Measurements from ENCODE around the gene BRD4. TPM values are rescaled to one million over a fixed set of nuclear protein-coding genes. Genes with fewer than 3 reads are reported as not detected.

The BRD4 gene
- polyA plus RNA-seq, 3 donors, result 52.9 to 61.5 (median 56.8) TPM

DNA sequence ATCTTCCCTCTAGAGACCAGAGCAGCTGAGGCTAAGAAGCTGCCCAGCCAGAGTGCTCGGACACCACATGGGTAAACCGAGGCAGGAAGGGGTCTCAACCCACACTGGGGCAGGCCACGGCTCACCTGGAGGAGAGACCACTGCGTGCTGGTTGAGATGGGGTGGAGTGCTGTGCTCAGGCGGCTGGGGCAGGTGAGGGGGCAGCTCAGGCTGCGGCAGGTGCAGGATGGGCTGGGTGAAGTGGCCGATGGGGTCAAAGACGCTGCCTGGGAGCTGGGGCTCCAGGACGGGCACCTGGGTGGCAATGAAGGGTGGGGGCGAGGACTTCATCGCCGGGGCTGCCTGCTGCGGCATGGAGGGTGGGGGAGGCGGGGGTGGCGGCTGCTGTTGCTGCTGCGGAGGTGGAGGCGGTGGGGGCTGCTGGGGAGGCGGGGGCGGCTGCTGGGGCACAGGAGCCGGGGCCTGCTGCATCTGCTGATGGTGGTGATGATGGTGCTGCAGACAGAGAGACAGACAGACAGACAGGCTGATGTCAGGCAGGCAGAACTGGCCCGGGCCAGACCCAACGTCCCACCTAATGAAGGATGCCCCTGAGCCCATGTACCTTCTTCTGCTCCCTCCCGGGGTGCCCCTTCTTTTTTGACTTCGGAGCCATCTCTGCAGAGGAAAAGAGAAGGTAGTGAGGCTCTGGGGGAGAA, 88.1 kb downstream of the BRD4 start:
- no peak for DNase-seq (ENCODE audit: extremely low read depth in 1 of 11, low read depth in 9 of 11, low spot score in 4 of 11)

DNA sequence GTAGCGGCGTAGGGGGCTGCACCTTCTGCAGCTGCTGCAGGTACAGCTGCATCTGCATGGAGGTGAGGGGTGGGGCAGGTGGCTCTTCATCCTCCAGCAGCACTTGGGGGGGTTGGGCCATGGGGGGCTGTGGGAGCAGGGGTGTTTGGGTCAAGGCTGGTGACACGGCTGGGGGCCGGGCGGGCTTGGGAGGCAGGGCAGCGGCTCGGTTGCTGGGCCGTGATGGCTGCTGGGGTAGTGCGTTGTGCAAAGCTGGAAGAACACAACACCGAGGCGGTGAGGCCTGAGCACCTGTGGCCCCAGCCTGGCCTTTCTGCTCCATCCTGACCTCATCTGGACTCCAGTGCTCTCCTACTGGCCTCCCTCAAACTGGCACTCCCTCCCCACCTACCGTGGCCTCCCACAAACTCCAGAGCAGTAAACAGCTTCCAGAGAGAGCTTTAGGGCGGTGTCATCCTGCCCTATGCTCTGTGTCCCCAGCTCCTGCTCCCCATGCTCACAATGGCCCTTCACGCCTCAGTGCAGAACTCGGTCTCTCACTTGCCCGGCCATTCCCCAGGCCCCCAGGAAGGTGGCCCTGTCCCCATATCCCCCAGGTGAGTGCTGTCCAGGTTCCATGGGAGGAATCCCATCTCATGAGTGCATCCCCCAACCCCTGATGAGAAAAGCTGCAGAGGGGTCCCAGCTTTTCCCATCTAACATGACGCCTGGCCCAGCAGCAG, 88.9 kb downstream of the BRD4 start:
- no peak for DNase-seq (ENCODE audit: extremely low read depth in 1 of 11, low read depth in 9 of 11, low spot score in 4 of 11)

GRCh38 chr19:15241259-15241910, 91.0 kb downstream of the BRD4 start:
- DNase-seq (ENCODE audit: extremely low read depth in 1 of 11, low read depth in 9 of 11, low spot score in 4 of 11), result no peak

GRCh38 chr19:15240515-15240914, 91.8 kb downstream of the BRD4 start:
- DNase-seq (ENCODE audit: extremely low read depth in 1 of 11, low read depth in 9 of 11, low spot score in 4 of 11), result no peak

GRCh38 chr19:15239337-15239949, 92.9 kb downstream of the BRD4 start:
- no peak for DNase-seq (ENCODE audit: extremely low read depth in 1 of 11, low read depth in 9 of 11, low spot score in 4 of 11)

- DNase-seq (ENCODE audit: extremely low read depth in 1 of 11, low read depth in 9 of 11, low spot score in 4 of 11), result no peak
Observed at GRCh38 chr19:15238639-15239155, 93.6 kb downstream of the BRD4 start.

DNA sequence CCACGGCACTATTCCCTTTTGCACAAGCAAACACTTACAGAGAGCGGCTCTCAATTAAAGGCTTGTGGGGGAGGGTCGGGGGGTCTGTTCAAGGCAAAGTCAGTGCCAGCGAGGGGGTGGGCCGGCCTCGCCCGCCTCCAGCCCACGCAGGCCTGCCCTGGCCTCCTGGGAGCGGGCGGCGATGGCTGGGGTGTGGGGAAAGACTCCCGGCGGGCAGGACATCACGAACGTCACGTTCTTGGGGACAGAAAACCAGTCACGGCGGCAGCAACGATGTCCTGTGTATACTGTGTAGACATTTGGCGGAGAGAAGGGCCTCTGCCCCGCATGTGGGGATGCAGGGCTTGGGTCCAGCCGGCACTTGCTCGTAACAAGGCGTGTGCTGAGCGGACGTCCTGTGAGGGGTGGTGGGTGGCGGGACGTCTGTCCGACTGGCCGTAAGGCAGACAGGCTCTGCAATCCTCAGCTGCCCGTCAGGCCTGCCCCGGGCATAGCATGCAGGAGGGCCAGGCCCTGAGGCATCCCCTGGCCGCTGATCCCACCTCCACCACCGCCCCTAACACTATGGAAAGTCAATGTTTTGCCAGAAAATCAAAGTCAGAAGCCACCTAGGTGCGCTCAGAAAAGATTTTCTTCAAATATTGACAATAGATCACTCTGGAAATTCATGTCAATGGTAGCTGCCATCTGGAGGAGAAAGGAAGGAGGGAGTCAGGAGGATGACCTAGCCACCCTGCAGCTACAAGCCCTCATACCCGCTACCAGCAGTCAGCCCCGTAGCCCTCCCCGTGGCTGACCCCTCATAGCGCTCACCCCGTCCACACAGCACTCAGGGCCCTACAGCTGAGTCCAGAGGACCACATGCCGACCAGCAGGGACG, 94.3 kb downstream of the BRD4 start:
- no peak for DNase-seq (ENCODE audit: extremely low read depth in 1 of 11, low read depth in 9 of 11, low spot score in 4 of 11)

GRCh38 chr19:15236886-15237285, 95.5 kb downstream of the BRD4 start:
- DNase-seq (ENCODE audit: extremely low read depth in 1 of 11, low read depth in 9 of 11, low spot score in 4 of 11), result no peak

DNA sequence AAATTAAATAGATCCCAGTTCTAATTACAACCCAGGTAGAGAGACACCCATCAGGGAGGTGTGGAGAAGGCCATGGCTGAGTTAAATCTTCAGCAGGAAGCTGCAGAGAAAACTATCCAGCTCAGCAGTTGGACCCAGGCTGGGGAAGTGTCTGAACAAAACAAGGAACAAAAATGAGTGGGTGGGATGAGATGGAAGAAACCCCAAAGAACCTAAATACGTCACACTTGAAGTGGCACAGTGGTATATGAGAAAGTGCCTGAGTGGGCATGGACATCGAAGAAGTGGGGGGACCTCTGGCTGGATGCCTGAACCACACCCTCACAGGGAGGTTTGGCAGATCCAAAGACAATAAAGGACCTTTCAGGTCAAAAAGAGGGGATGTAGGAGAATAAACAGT, 96.6 kb downstream of the BRD4 start:
- DNase-seq (ENCODE audit: extremely low read depth in 1 of 11, low read depth in 9 of 11, low spot score in 4 of 11), result no peak

DNA sequence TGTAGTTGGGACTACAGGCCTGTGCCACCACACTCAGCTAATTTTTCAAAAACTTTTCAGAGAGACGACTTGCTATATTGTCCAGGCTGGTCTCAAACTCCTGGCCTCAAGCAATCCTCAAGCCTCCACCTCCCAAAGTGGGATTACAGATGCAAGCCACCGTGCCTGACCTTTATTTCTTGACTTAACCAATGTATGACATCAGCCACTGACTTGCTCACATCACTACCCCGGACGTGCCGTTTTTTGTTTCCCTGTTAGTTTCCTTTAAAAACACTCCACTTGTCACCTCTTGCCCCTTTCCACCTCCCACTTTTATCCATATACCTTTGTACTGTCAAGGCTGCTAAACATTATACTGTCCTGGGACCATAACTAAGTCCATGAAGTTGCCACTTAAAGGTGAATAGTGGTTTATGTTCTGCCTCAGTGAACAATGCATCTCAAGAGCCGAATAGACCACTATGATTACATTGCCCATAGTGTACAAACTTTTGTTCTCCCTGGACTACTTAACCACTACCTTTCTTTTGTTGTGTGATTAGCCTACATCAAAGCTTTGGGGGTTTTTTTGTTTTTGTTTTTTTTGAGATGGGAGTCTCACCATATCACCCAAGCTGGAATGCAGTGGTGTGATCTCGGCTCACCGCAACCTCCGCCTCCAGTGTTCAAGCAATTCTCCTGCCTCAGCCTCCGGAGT, 97.8 kb downstream of the BRD4 start:
- no peak for DNase-seq (ENCODE audit: extremely low read depth in 1 of 11, low read depth in 9 of 11, low spot score in 4 of 11)

- no peak for DNase-seq (ENCODE audit: extremely low read depth in 1 of 11, low read depth in 9 of 11, low spot score in 4 of 11)
Observed at GRCh38 chr19:15231271-15231670, 101.1 kb downstream of the BRD4 start.

DNA sequence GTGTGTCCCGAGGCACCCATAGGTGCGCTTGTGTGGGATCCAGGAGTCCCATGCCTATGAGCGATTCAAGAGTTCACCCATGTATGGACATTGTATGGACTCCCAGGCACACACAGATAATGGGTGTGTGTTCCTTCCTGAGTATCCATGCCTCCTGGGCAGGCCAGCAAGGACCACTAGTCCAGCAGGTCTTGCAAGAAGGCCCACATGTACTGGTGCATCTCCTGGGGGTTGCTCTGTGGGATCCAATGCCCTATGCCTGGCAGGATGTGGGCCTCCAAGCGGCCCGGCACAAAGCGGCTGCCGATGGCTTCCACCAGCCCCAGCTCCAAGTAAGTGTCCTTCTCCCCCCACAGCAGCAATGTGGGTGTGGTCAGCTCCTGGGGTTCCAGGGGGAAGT, 105.1 kb downstream of the BRD4 start:
- no peak for DNase-seq (ENCODE audit: extremely low read depth in 1 of 11, low read depth in 9 of 11, low spot score in 4 of 11)

- no peak for DNase-seq (ENCODE audit: extremely low read depth in 1 of 11, low read depth in 9 of 11, low spot score in 4 of 11)
Observed at GRCh38 chr19:15225760-15226159, 106.6 kb downstream of the BRD4 start.

DNA sequence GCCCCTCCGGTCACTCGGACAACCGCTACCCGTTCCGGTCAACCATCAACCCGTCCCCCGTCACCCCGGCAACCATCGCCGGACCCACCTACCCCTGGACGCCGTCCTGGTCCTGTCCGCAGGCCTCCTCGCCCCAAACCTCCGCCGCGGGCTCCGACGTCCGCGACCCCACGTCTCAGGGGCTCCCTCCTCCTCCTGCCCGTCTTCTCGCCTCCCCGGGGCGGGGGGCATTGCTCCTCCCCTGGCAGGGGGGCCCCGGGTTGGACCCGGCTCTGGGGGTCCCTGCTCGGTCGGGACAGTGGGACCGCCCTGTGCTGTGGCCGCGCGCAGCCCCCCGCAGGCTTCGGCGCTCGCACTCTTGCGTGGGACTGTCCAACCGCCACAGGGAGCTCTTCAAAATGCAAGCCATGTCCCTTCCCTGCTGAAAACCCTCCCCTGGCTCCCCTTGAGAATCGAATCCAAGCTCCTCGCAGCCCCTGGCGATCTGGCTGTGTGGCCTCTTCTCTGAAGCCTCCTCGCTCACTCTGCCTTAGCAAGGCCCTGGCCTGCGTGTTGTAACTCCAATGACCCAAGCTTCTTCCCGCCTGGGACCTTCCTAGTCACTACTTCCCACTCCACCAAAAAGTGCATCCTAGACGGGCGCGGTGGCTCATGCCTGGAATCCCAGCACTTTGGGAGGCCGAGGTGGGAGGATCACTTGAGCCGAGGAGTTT, 108.5 kb downstream of the BRD4 start:
- DNase-seq (ENCODE audit: extremely low read depth in 1 of 11, low read depth in 9 of 11, low spot score in 4 of 11), result no peak

- peak; percentile 85 to 97 (median 94) for DNase-seq (ENCODE audit: extremely low read depth in 1 of 11, low read depth in 9 of 11, low spot score in 4 of 11)
Observed at GRCh38 chr19:15222738-15223648, 109.3 kb downstream of the BRD4 start.

DNA sequence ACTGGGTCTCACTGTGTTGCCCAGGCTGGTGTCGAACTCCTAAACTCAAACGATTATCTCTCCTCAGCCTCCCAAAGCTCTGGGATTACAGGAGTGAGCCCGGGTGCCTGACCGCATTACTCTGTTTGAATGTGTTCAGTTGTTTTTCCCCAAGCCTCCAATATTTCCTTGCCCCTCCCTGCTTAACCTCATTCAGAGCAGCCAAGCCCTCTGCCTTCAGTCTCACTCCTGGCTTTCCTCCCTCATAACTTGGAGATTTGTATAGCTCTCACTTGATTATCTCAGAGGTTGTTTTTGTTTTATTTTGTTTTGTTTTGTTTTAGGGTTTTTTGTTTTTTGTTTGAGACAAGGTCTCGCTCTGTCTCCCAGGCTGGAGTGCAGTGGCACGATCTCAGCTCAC, 111.5 kb downstream of the BRD4 start:
- no peak for DNase-seq (ENCODE audit: extremely low read depth in 1 of 11, low read depth in 9 of 11, low spot score in 4 of 11)

DNA sequence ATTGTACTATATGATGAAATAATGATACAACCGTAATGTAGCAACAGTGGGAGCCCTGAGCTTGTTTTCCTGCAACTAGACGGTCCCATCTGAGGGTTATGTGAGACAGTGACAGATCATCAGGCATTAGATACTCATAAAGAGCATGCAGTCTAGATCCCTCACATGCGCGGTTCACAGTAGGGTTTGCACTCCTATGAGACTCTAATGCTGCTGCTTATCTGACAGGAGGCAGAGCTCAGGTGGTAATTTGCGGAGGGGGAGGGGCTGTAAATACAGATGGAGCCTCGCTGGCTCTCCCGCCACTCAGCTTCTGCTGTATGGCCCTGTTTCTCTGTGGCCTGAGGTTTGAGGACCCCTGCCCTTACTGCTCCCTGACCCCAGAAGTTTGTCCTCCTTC, 113.8 kb downstream of the BRD4 start:
- no peak for DNase-seq (ENCODE audit: extremely low read depth in 1 of 11, low read depth in 9 of 11, low spot score in 4 of 11)
